GM12865 (cell line): ENCODE data around the gene ECI1.

ENCODE experiments used
- DNase-seq: peaks from one replicate; pipeline ENCODE4 v3.0.0; 2010; ENCODE audit warnings: low read depth
- H3K4me3 ChIP-seq: 2 replicates; pipeline ENCODE4 v1.5.1; 2011; ENCODE audit warnings: mild to moderate bottlenecking, low read depth, low read length, control low read depth
- TF ChIP-seq, protein P1 (sequence below): IDR thresholded peaks from 2 replicates; pipeline ENCODE4 v1.5.1; 2011; ENCODE audit warnings: low read length, control low read depth, low read depth, inconsistent platforms; ENCODE audit not compliant: insufficient read depth; ENCODE audit errors: missing control alignments

The ECI1 gene

DNA sequence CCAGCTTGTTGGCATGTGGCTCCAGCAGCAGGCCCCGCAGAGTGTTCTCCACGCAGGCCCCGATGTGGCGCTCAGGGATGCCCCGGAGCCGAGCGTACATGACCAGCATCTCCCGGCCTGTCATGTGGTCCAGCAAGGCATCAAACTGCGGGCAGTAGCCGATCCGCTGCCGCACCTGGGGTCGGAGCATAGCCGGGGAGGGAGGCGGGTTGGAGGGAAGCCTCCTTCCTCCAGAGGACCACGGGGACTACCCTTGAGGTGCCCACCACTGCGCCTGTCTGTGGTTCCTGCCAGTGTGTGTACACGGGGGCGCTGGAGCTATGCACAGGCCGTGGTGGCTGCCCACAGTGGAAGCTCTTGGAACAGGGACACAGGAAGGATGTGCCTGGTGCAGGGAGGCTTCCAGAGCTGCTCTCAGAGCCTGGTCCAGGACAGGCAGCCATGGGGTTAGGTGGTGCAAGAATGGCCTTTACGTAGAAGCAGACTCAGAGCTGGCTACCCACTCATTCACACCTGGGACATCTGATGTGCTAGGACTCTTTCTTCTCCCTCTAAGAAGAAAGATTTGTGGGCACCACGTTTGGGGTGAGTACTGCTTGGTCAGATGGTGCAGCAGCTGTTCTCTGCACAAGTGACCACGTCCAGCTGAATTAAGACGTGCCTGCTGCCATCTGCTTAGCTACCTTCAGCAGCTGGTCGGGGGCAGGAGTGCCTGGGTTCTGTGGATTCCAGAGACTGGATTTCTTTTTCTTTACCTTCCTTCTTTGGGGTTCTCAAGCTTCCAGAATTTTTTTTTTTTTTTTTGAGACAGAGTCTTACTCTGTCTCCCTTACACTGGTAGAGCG, 27.8 kb upstream of the ECI1 start:
- TF ChIP-seq, protein P1, sequence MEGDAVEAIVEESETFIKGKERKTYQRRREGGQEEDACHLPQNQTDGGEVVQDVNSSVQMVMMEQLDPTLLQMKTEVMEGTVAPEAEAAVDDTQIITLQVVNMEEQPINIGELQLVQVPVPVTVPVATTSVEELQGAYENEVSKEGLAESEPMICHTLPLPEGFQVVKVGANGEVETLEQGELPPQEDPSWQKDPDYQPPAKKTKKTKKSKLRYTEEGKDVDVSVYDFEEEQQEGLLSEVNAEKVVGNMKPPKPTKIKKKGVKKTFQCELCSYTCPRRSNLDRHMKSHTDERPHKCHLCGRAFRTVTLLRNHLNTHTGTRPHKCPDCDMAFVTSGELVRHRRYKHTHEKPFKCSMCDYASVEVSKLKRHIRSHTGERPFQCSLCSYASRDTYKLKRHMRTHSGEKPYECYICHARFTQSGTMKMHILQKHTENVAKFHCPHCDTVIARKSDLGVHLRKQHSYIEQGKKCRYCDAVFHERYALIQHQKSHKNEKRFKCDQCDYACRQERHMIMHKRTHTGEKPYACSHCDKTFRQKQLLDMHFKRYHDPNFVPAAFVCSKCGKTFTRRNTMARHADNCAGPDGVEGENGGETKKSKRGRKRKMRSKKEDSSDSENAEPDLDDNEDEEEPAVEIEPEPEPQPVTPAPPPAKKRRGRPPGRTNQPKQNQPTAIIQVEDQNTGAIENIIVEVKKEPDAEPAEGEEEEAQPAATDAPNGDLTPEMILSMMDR = no peak
- no peak overlapping the region for H3K4me3 ChIP-seq
- no peak for DNase-seq

DNA sequence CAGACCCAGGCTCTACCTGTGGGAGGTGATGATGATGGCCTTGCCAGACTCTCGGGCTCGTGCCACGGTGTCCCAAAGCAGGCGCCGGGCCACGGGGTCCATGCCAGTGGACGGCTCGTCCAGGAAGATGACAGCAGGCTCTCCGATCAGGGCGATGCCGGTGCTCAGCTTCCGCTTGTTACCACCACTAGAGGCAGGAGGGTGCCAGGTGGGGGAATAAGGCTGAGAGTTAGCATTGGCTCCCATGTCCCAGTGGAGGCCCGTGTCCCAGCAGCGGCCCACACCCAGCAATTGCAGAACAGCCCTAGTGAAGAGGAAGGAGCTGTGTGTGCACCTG, 26.9 kb upstream of the ECI1 start:
- DNase-seq = no peak
- TF ChIP-seq, protein P1 = no peak
- H3K4me3 ChIP-seq = no peak overlapping the region

DNA sequence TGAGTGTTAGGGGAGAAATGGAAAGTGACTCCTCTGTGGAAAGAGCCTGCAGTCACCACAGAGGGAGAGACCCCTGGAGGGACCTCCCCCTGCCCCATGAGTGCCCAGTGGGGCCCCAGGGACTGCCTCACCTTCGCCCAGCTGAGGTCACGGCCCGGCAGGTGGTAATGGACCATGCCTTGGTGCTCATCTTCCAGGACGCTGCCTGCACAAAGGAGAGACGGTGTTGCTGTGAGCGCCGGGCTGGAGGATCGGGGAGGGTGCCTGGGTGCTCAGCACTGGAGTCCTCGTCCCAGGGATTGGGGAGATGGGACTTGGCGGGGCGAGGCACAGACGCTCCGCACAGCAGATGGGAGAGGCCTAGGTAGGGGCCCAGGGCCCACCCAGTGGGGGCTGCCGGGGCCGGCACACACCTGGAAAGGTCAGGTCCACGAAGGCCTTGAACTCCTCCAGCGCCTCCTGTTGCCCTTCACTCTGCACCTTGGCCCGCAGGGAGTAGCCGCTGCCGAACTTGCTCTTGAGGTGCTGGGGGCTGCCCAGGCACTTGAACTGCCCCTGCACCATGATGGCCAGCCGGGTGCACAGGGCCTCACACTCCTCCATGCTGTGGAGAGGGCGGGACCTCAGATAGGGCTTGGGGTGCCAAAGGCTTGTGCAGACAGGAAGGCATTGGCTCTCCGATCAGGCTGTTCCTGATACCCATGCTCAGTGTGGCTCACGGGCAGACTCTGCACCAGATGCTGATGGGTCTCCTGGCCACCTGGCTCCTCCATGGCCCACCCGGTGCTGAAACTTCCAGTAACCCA, 26.3 kb upstream of the ECI1 start:
- DNase-seq = no peak
- TF ChIP-seq, protein P1 = no peak
- no peak overlapping the region for H3K4me3 ChIP-seq

DNA sequence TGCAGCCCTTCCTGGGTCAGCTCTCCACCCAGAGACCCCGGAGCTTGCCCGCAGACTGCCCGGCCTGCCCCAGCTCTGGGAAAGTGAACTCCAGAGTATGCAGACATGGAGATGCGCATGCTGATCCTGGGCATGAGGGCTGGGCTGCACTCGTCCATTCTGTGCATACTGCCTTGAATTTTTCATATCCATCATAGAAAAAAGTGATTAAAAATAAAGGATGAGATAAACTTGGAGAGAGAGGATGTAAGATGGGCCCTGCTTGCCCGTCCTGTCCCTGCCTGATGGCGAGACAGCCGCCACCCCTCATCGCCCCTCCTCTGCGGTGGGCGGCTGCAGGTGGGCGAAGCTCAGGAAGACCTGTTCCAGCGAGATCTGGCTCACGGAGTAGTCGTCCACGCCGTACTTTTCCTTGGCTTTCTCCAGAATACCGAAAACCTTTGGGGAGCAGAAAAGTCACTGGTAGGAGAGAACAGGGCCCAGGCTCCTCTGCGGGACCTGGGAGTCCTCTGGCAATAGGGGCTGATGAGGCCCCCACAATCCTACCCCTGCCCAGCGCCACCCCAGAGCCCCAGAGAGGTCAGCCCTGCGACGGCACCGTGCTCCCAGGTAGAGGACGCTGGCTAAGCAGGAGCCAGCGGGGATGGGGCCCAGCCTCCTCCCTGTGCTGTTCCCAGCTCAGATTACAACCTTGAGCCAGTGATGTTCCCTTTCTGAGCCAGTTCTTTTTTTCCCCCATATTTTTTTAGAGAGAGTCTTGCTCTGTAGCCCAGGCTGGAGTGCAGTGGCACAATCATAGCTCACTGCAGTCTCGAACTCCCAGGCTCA, 25.2 kb upstream of the ECI1 start:
- H3K4me3 ChIP-seq = no peak overlapping the region
- TF ChIP-seq, protein P1 = no peak
- no peak for DNase-seq

DNA sequence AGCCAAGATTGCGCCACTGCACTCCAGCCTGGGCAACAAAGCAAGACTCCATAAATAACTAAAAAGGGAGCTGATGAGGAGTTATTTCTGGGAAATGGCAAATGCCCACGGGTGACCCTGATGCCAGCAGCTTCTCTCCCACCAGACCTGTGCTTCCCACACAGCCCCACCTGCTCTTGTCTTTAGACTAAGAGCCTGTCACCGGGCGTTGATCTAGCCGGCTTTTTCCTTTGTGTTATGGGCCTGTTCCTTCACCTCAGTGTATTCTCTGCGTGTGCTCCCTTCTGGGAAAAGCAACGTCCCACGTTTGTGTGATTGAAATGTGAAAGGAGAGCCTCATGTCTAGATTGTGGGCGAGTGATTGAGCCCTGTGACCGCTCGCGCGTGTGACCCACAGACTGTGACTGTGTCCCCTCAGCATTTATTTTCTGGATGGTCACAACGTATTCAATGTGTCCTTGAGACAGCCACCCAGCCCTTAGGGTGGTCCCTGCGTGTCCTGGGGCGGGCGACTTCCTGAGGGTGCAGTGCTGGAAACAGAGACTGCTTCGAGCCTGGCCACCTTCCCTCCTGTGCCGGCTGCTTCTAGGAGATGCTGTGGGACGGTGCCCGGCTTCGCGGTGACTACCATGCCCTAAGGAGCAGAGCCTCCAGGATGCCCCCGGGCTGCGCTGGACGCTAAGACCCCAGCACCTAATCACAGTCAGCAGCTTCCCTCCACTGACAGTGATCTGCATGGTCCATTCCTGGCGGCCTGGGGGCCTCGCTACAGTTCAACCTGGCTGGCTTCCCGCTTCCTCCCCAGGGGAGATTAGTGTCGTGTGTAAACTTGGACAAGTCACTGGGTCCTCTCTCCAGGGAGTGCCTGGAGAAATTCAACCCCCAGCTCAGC, 24.3 kb upstream of the ECI1 start:
- H3K4me3 ChIP-seq = no peak overlapping the region
- TF ChIP-seq, protein P1 = no peak
- no peak for DNase-seq

DNA sequence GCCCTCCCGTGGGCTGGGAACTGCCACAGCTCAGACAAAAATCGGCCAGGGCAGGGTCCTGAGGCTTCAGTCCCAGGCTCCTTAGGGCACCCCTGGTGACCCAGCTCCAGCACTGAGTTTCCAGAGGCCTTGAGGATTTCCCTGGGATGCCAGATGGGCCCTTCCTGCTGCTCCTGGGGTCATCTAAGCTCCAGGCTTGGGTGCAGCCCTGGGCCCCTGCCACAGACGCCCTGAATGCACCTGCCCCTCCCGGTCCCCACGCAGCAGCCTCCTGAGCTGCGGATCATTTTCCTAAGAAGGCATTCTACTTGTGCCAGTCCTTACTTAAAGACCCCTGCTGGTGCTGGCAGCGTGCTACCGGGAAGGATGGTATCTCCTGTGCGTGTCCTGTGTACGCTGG, 22.5 kb upstream of the ECI1 start:
- TF ChIP-seq, protein P1 = no peak
- no peak for DNase-seq
- no peak overlapping the region for H3K4me3 ChIP-seq
